Hippocampal formation (tissue), 2 donors: Measurements from ENCODE around the gene KRT39.
"Not testable (repeated sequence)": the region's sequence is repeated elsewhere in the genome, so short reads cannot be mapped to it uniquely, and the experiment has no call there.

Experiments used
- DNase-seq, 2 donors: peaks; one replicate each; lab custom pipeline; 2025; lab: John Stamatoyannopoulos, UW

KRT39 gene

GRCh38 chr17:40938981-40939380 is 27.8 kb downstream of the KRT39 start:
- no peak for DNase-seq

DNA sequence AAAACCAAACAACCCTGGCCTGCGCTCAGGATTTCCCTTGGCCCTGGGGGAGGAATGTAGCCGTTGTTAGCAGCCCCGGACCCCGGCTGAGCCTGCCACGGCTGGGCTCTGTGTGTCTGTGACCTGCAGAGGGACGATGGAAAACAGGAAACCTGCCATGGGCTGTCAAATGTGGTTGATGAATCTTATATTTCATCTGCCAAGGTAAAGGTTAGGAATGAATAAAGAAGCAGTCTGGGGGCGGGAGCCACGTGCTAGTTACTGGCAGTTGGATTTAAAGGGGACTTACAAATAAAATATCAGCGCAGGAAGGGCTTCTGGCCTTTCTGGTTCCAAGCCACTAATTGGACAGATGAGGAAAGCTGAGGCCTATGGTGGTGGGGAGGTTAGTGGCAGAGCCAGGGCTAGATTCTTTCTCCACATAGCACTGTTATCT is 29.3 kb downstream of the KRT39 start, which contains the start of gene KRT23:
Gene KRT23, minus strand, starts transcription at position 263 of the 436 bp plus-strand sequence. CDS start 1,043 bp downstream, outside the sequence.
- no peak for DNase-seq

DNA sequence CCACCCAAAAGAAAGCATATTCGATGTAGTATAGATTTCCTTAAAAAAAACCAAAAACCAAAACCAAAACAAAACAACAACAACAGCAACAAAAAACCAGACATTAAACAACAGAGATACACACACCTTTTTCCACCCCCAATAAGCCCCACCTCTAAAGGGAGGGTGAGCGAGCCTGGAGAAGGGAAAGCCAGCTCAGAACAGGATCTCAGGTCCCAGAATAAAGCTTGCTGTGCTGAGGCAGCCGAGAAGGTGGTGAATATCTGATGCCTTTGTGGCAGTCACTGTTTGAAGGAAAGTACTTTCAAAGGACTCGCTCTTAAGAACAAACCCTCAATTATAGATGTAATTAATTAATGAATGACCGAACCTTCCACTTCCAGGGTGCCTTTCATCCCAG is 29.8 kb downstream of the KRT39 start:
- no peak for DNase-seq

- no peak for DNase-seq
Observed at GRCh38 chr17:40936437-40936971, 30.2 kb downstream of the KRT39 start.

DNA sequence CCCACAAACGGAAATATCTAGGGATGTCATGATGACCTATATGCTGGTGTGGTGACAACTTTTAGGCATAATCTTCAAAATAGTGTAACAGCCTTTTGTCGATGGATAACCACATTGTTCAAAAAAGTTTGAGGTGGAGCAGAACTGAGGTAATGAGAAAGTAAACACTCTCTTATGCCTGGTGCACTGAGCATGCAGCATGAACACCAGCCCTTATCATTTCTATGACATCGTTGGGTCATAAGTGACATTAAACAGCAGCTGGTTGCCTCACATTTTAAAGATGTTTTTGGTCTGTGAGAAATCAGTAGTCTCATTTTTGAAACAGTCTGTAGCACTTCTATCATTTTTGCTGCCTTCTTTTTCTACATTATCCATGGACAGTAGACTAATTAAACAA is 31.1 kb downstream of the KRT39 start:
- no peak for DNase-seq

DNA sequence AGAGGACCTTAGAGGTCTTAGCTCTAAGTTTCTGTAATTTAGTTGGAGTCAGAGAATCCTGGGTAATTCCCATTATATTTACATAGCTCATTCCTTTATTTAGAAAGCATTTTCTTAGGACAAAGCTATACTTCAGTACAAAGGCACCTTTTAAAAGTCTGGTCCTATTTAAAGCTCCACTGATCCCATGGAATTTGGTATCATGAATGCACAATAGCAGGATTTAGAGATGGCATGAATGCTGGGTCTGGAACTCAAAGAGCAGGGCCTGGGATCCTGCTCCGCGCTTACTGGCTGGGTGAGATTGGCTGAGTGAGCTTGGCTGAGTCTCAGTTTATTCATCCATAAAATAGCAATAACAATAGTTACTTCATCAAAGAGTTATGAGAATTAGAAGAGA is 34.1 kb downstream of the KRT39 start:
- DNase-seq: no peak

GRCh38 chr17:40931311-40931710 is 35.4 kb downstream of the KRT39 start:
- DNase-seq: no peak

- no peak for DNase-seq
Observed at GRCh38 chr17:40926341-40926740, 40.4 kb downstream of the KRT39 start.

- DNase-seq: peak in 1 of 2 donors; percentile 25
Observed at GRCh38 chr17:40922239-40922638, 44.5 kb downstream of the KRT39 start.

DNA sequence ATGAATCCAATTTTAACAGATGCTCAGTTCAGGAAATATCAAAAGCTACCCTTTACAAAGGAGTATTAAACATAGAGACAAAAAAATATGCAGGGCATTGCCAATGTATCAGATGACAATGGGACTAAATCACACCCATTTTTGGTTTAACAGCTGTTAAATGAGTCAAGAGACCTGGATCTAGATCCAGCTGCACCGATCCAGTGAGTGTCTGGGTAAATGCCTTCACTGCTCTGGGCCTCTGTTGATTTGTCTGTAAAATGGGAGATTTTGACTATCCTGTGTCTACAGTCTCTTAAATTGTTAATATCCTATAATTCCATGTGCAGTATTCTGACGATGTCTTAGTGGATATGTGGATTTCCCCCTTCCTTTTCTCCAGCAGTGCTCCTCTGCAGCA is 45.7 kb downstream of the KRT39 start:
- DNase-seq: no peak

- DNase-seq: not testable (repeated sequence)
Observed at GRCh38 chr17:40917116-40917515, 49.6 kb downstream of the KRT39 start.

GRCh38 chr17:40916366-40916765 is 50.4 kb downstream of the KRT39 start:
- DNase-seq: no peak

DNA sequence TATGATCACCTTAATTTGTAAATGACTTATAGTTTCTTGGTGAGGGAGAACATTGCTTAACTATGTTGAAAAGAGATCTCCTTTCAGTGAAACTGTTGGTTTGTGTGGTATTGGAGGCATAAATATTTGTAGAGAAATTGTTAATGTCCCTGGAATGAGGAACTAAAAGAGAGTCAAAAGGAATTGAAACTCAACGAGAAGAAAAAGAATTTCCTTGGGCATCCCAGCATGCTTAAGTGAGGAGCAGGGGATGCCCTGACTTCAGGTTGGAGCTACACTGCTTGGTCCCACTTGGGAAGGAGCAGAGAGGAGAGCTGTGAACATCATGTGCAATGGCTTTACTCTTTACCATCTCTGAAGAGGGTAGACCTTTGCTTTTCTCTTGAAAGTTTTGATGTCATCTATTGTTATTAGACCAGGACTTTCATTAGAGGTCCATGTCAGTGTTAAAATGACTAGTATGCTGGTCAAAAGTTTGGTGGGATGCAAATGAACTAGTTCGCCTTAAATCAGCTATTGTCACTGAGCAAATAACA is 51.0 kb downstream of the KRT39 start:
- no peak for DNase-seq

DNA sequence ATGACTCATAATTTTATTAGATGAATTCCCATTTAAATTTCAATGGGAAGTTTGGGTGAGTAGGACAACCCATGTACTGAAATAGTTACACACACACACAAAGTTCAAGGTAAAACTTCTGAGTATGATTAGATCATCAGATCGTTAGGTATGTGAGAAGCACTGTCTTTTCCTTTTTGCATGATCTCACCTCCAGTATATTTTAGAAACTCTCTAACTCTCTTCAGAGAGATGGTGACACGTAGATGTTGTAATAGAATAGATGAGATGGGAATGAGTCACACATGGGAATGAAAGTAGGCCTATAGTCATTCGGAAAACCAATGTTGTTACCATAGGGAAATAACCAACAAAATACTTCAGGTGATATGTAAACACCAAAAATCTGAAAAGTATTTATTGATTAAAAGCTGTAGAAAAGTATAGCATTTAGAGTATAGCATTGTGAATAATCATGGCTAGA is 51.5 kb downstream of the KRT39 start:
- DNase-seq: no peak

- no peak for DNase-seq
Observed at GRCh38 chr17:40914075-40914855, 52.5 kb downstream of the KRT39 start.

DNA sequence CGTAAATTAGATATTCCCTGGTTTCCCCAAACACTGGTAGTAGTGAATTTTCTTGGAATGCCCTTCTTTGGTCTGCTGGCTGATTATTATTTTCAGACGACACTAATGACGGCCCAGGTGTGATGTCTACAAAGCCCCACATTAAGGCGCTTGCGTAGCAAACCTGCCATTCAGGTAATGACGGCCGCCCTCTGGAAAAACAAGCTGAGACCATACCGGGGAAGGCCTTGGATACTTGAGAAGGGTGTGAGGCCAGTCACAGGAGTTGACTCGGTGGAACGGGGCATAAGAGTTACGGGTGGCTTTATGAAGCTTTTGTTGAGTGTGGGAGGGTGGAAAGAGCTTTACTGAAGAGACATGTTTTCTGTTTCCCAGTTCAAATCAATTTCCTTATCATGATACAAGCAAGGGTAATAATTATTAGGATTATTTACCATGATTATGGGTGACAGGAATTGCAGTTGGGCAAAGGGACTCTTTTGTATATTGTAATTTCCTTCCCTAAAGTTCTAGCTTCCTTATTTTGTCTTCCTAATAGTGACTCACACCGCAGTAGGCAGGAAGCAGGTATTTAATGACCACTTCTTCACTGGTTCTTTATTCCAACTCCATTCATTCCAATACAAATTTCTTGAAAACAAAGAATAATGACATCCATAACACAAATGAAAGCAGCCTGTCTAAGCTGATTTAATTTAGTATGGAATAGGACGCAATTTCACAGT is 54.1 kb downstream of the KRT39 start:
- DNase-seq: no peak

GRCh38 chr17:40910441-40910841 is 56.3 kb downstream of the KRT39 start:
- peak in 1 of 2 donors; percentile 6 for DNase-seq

DNA sequence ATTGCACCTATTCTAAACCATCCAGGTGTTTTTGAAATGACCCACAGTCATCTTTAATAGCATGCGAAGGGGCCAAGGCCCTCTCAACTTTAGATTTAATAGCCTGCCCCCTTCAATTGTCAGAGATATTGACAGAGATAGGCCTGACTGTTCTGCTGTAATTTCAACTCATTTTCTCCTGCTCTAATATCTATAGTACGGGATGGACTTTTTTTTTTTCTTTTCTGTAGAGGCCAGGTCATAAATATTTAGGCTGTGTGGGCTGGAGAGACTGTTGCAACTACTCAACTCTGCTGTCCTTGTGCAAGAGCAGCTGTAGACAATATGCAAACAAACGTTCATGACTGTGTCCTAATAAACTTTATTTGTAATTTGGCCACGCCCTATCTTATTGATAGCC is 57.0 kb downstream of the KRT39 start:
- DNase-seq: no peak

DNA sequence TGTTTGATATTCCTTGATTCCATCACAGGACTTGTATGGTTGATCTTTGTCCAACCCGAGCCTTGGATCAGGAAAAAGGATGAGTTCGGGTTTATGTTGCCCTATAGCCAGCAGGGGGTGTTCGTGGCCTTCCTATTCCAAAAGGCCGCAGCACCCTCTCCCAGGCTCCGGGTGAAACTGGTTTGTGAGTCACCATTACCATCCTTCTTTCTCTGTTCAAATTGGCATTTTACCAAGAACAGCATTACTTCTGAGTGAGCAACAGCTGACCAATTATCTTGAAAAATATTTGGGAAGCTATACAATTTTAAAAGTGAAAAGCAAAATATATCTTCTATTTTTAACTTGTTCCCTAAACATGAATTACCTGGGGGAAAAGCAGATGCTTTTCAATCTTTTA is 57.4 kb downstream of the KRT39 start:
- DNase-seq: peak; percentile 23 to 65
